Body of pancreas (tissue), 4 donors: ENCODE data around the gene PIP5K1B.

Source experiments
- POLR2A ChIP-seq, 3 donors: fragments of 450-650 bp; IDR thresholded peaks; one replicate each; pipeline ENCODE4 v1.6.1; 2016; ENCODE audit warnings: antibody characterized with exemption in 3 of 3, mild to moderate bottlenecking in 2 of 3
- TF ChIP-seq, protein P1 (sequence below), 7 experiments: fragments of 450-650 bp in 4 of 7; fragments of 200-600 bp in 3 of 7; sonication (generic) in 3 of 7; IDR thresholded peaks; one replicate each; pipeline ENCODE4 v1.5.1; 2016 to 2019; ENCODE audit warnings: antibody characterized with exemption in 7 of 7

DNA sequence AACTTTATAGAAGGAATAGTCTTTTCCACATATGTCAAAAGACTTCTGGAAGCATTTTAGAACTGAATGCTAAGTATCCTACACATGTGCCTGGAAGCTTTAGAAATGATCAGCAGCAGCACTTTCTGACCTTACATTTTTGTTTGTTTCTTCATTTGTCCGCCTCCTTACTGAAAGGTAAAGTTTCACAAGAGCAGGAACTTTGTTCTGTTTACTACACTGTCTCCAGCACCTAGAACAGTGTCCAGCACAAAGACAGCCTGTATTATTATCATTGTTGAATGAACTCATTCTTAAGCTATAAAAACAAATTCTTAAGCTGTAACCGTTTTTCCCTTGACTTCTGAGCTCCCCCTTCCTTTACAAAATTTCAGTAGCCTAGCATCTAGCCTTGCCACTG, 14.8 kb downstream of the PIP5K1B start:
- TF ChIP-seq, protein P1, sequence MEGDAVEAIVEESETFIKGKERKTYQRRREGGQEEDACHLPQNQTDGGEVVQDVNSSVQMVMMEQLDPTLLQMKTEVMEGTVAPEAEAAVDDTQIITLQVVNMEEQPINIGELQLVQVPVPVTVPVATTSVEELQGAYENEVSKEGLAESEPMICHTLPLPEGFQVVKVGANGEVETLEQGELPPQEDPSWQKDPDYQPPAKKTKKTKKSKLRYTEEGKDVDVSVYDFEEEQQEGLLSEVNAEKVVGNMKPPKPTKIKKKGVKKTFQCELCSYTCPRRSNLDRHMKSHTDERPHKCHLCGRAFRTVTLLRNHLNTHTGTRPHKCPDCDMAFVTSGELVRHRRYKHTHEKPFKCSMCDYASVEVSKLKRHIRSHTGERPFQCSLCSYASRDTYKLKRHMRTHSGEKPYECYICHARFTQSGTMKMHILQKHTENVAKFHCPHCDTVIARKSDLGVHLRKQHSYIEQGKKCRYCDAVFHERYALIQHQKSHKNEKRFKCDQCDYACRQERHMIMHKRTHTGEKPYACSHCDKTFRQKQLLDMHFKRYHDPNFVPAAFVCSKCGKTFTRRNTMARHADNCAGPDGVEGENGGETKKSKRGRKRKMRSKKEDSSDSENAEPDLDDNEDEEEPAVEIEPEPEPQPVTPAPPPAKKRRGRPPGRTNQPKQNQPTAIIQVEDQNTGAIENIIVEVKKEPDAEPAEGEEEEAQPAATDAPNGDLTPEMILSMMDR (IDR thresholded peaks at IDR 0.05), result no peak
- no peak for TF ChIP-seq POLR2A (IDR thresholded peaks at IDR 0.05)
